ENCODE measurements around the gene DNM3. TPM values are rescaled to one million over a fixed set of nuclear protein-coding genes. Genes with fewer than 3 reads are reported as not detected.
A peak's percentile ranks its signal among the peaks of the same experiment; 100 is the strongest.

Gene DNM3
- total RNA-seq, 1 donor from 2014 or later, result 2.7 TPM

DNA sequence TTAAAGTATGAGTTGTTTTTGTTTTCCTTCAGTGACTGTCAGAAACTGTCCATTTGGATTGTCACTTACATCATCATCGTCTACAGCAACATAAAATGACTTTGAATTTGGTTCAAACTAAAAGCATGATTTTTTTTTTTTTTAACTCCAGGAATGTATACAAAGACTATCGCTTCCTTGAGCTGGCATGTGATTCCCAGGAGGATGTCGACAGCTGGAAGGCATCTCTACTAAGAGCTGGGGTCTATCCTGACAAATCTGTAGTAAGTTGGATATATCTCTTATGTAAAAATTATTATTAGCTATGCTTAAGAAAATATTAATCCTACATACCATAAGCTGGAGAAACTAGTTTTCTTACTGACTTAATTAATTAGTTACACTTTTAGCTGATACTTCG lies 467.3 kb downstream of the DNM3 start:
- TF ChIP-seq, protein P1, sequence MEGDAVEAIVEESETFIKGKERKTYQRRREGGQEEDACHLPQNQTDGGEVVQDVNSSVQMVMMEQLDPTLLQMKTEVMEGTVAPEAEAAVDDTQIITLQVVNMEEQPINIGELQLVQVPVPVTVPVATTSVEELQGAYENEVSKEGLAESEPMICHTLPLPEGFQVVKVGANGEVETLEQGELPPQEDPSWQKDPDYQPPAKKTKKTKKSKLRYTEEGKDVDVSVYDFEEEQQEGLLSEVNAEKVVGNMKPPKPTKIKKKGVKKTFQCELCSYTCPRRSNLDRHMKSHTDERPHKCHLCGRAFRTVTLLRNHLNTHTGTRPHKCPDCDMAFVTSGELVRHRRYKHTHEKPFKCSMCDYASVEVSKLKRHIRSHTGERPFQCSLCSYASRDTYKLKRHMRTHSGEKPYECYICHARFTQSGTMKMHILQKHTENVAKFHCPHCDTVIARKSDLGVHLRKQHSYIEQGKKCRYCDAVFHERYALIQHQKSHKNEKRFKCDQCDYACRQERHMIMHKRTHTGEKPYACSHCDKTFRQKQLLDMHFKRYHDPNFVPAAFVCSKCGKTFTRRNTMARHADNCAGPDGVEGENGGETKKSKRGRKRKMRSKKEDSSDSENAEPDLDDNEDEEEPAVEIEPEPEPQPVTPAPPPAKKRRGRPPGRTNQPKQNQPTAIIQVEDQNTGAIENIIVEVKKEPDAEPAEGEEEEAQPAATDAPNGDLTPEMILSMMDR (IDR thresholded peaks at IDR 0.05; ENCODE audit: insufficient read depth, low read length, poor library complexity, severe bottlenecking), result no peak
- Histone ChIP-seq H3K36me3 (ENCODE audit: control insufficient read depth, insufficient read depth, low read length) (no peaks in the 10 kb centered on the region), H3K27me3 (ENCODE audit: control insufficient read depth, insufficient read depth, low read length) (no peaks in the 10 kb centered on the region), H3K4me3 (ENCODE audit: low read depth, low read length) (no peak overlapping the region)
- DNase-seq (ENCODE audit: low read depth), result no peak

DNA sequence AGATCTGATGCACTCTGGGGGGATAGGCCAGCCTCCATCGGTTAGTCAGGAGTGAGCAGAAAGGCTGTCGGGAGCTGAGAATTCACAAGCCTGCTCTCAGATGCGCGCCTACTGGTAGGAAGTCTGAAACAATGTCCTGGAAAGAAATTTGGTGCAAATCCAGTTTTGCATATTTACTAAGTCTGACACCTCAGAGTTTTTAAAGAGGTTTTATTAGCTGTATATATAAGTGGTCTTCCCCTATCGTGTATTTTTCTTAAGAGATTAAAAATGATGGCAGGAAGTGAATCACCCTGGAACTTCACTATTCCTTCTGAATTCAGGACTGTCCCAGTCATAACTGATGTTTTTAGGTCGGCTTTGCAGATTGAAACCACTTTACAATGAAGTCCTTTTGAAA lies 479.4 kb downstream of the DNM3 start:
- TF ChIP-seq, protein P1 (IDR thresholded peaks at IDR 0.05; ENCODE audit: insufficient read depth, low read length, poor library complexity, severe bottlenecking), result no peak
- no peak for DNase-seq (ENCODE audit: low read depth)

DNA sequence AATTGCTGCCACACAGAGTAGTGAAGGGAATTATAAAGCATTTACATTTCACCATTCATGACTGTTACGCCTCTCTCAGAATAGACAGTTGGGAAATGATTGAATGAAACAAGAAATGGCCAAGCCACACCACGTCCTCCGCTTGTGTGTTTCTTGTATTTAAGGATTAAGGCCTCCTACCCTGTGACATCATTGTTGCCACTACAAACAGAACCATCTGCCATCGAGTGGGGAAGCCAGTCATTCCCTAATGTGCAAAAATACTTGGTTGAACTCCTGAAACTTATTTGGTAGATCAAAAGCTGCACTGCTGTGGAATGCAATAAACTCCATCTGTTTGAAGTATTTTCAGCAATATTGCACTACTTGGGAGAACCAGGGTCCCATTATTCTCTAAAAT lies 480.2 kb downstream of the DNM3 start:
- H3K27me3 ChIP-seq (ENCODE audit: control insufficient read depth, insufficient read depth, low read length), result no peaks in the 10 kb centered on the region
- TF ChIP-seq, protein P1 (IDR thresholded peaks at IDR 0.05; ENCODE audit: insufficient read depth, low read length, poor library complexity, severe bottlenecking), result no peak
- no peaks in the 10 kb centered on the region for H3K36me3 ChIP-seq (ENCODE audit: control insufficient read depth, insufficient read depth, low read length)
- no peak overlapping the region for H3K4me3 ChIP-seq (ENCODE audit: low read depth, low read length)
- DNase-seq (ENCODE audit: low read depth), result no peak

More for the DNA sequence above, 479.4 kb downstream of the DNM3 start:
- Histone ChIP-seq H3K36me3 (ENCODE audit: control insufficient read depth, insufficient read depth, low read length) (no peaks in the 10 kb centered on the region), H3K4me3 (ENCODE audit: low read depth, low read length) (no peak overlapping the region), H3K27me3 (ENCODE audit: control insufficient read depth, insufficient read depth, low read length) (no peaks in the 10 kb centered on the region)

DNA sequence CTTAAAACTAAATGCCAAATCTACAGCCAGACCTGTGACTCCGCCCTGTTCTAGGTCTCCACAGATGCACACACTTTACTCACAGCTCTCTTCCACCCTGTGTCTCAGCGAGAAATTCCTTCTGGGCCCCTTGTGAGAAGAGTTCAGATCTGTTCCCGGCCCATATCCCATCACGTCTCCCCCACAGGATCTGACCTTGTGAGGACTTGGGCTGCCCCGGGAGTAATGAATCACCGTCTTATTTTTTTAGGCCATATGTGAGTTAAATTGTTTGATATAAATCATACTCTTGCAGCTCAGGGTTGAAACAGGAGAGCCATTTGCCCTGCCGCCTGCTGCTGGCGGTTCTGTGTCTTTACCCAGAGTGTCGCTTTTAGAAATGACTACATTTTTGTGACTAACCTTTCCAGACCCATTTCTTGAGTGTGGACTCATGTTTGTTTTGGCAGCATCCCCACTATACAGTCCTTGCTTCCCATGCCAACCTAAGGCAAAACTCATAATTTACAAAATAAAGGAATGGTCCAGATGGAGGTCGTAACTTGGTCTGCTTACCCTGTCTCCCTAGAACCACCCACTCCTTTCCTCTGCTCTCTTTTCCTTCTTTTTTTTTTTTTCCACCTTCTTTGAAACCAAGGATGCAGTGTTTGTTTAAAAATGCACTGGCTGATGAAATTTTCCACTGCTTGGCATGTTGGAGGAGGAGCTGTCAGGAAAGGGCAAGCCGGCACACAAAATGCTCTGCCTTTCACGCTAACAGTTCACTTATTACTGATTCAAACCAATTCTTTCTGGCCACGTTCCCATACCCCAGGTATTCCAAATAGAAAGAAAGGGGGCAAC lies 481.1 kb downstream of the DNM3 start:
- Histone ChIP-seq H3K36me3 (ENCODE audit: control insufficient read depth, insufficient read depth, low read length) (no peaks in the 10 kb centered on the region), H3K4me3 (ENCODE audit: low read depth, low read length) (no peak overlapping the region), H3K27me3 (ENCODE audit: control insufficient read depth, insufficient read depth, low read length) (no peaks in the 10 kb centered on the region)
- TF ChIP-seq, protein P1 (IDR thresholded peaks at IDR 0.05; ENCODE audit: insufficient read depth, low read length, poor library complexity, severe bottlenecking), result no peak
- peak; percentile 62 for DNase-seq (ENCODE audit: low read depth)

DNA sequence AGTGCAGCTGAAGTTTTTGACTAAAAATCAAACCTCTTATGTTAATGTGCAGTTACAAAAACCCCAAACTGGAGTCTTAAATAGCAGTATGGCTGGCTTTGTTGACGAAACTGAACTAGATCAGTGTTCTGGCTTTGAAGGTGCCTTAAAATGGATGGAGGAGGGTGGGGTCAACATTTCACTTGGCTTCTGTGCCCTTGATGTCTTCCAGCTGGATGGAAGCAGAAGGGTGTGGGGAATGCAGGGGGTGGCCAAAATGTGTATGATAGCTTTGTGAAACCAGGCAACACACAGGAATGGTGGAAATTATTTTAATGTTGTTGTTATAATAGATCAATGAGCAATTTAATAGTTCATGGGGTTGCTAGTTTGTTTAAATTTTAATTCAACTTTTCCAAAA lies 482.4 kb downstream of the DNM3 start:
- Histone ChIP-seq H3K27me3 (ENCODE audit: control insufficient read depth, insufficient read depth, low read length) (no peaks in the 10 kb centered on the region), H3K36me3 (ENCODE audit: control insufficient read depth, insufficient read depth, low read length) (no peaks in the 10 kb centered on the region), H3K4me3 (ENCODE audit: low read depth, low read length) (no peak overlapping the region)
- TF ChIP-seq, protein P1 (IDR thresholded peaks at IDR 0.05; ENCODE audit: insufficient read depth, low read length, poor library complexity, severe bottlenecking), result no peak
- no peak for DNase-seq (ENCODE audit: low read depth)

DNA sequence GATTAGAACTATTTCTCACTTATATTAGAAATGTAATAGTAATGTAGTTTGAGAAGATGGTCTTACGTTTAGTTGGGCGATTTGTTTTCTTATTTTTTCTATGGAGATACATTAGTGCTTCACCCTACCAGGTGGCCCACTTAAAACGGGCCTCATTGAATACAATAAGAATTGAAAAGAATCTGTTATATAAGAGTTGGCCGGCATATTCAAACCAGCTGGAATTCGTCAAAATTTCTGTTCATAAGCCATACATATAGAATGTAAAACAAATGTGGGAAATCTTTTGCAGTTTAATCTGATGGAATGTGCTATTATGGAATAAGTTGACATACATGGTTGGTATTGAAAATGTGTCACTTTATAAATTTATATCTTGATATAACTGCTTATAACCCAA lies 482.8 kb downstream of the DNM3 start:
- H3K4me3 ChIP-seq (ENCODE audit: low read depth, low read length), result no peak overlapping the region
- TF ChIP-seq, protein P1 (IDR thresholded peaks at IDR 0.05; ENCODE audit: insufficient read depth, low read length, poor library complexity, severe bottlenecking), result no peak
- no peaks in the 10 kb centered on the region for H3K27me3 ChIP-seq (ENCODE audit: control insufficient read depth, insufficient read depth, low read length)
- H3K36me3 ChIP-seq (ENCODE audit: control insufficient read depth, insufficient read depth, low read length), result no peaks in the 10 kb centered on the region
- DNase-seq (ENCODE audit: low read depth), result no peak
